Prostate gland (tissue), 2 donors: ENCODE measurements around the gene CEP72.

Source experiments
- CTCF ChIP-seq, 4 experiments: fragments of 200-600 bp in 2 of 4; fragments of 450-650 bp in 2 of 4; sonication (generic) in 2 of 4; IDR thresholded peaks; 1 replicate in 3 of 4; 2 replicates in 1 of 4; pipeline ENCODE4 v1.5.1; 2016 to 2019; ENCODE audit warnings: antibody characterized with exemption in 4 of 4, mild to moderate bottlenecking in 2 of 4, moderate library complexity in 2 of 4
- POLR2A ChIP-seq: fragments of 450-650 bp; IDR thresholded peaks from one replicate; pipeline ENCODE4 v1.6.1; 2016; ENCODE audit warnings: antibody characterized with exemption, mild to moderate bottlenecking

DNA sequence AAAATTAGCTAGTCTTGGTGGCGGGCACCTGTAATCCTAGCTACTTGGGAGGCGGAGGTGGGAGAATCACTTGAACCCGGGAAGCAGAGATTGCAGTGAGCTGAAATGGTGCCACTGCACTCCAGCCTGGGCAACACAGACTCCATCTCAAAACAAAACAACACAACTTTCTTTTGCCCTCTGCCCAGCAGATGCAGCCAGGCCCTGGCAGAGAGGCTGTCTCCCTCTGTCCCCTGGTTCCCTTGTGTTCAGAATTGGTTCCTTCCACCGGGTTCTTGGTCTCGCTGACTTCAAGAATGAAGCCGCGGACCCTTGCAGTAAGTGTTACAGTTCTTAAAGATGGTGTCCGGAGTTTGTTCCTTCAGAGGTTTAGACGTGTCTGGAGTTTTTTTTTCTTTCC is 30.2 kb upstream of the CEP72 start:
- no peak for TF ChIP-seq CTCF (IDR thresholded peaks at IDR 0.05)
- no peak for TF ChIP-seq POLR2A
